ENCODE measurements around the gene RIMS3.

Gene RIMS3

GRCh38 chr1:40664791-40665190 lies 691 bp downstream of the RIMS3 start:
- Histone ChIP-seq H2BK5ac (ENCODE audit: low read length) (no peak overlapping the region), H3K4me2 (ENCODE audit: insufficient read depth, low read length, poor library complexity, severe bottlenecking) (peak overlapping the region; percentile 59), H3K4me3 (ENCODE audit: low read length in 2 of 2) (peak overlapping the region; percentile 63 to 84), H3K79me1 (ENCODE audit: low read depth, low read length) (no peaks in the 10 kb centered on the region), H2AFZ (ENCODE audit: low read length) (peak overlapping the region; percentile 98), H2AK5ac (ENCODE audit: low read depth, low read length) (no peak overlapping the region), H3K4me1 (ENCODE audit: control insufficient read depth in 2 of 2, insufficient read depth in 1 of 2, low read depth in 1 of 2, low read length in 2 of 2) (peaks cover 11 to 14% of the 10 kb centered on the region in 2 donors), H3K27ac (replicated peaks; ENCODE audit: low read length) (no peak overlapping the region), H3K27me3 (ENCODE audit: control insufficient read depth in 3 of 3, insufficient read depth in 3 of 3, low read depth in 1 of 3, low read length in 3 of 3) (peaks cover 0 to under 1% (median 0%) of the 10 kb centered on the region in 3 experiments), H3K23ac (ENCODE audit: low read depth, low read length, poor library complexity) (no peak overlapping the region), H4K8ac (ENCODE audit: low read depth, low read length) (no peak overlapping the region), H2BK120ac (ENCODE audit: low read depth, low read length) (no peak overlapping the region), H3K4ac (ENCODE audit: low read length) (no peak overlapping the region), H3K36me3 (replicated peaks in 1 of 2; ENCODE audit: control insufficient read depth in 2 of 2, insufficient read depth in 2 of 2, low read length in 2 of 2) (no peaks in the 10 kb centered on the region), H2BK15ac (ENCODE audit: low read length) (peak overlapping the region; percentile 32), H2BK12ac (ENCODE audit: low read length) (no peak overlapping the region), H4K91ac (ENCODE audit: low read depth, low read length, poor library complexity) (no peak overlapping the region), H3K9me3 (replicated peaks in 1 of 2; ENCODE audit: control insufficient read depth in 2 of 2, insufficient read depth in 1 of 2, low read depth in 1 of 2, low read length in 2 of 2) (no peaks in the 10 kb centered on the region), H3K14ac (ENCODE audit: low read length) (no peak overlapping the region), H3K9ac (ENCODE audit: low read depth, low read length, poor library complexity) (no peak overlapping the region), H3K18ac (ENCODE audit: low read length) (no peak overlapping the region)
- WGBS, 2 donors (ENCODE audit: extremely low coverage in 2 of 2, insufficient read length in 2 of 2, insufficient replicate concordance in 1 of 2): no CpG with 5 or more reads among the region's 2 CpGs
- no peak for DNase-seq (ENCODE audit: low spot score)

DNA sequence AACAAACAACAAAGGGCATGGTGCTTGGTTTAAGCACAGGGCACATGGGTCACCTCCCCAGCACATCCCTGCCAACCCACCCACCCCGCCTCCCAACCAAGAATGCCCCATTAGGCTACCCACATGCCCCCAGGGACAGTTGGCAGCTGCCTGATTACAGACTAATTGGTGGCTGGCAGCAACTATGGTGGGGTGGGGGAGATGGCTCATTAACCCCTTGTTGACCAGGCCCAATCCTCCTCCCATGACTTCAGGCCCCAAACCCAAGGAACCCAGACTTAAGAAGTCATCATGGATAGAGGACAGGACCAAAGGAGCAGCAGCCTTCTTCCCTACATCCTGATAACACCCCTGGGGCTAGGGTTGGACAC lies 1.3 kb downstream of the RIMS3 start:
- Histone ChIP-seq H2AK5ac (ENCODE audit: low read depth, low read length) (no peak overlapping the region), H4K8ac (ENCODE audit: low read depth, low read length) (no peak overlapping the region), H3K4me2 (ENCODE audit: insufficient read depth, low read length, poor library complexity, severe bottlenecking) (no peak overlapping the region), H3K4ac (ENCODE audit: low read length) (no peak overlapping the region), H3K14ac (ENCODE audit: low read length) (no peak overlapping the region), H2BK5ac (ENCODE audit: low read length) (no peak overlapping the region), H2BK12ac (ENCODE audit: low read length) (no peak overlapping the region), H2AFZ (ENCODE audit: low read length) (no peak overlapping the region), H3K9me3 (replicated peaks in 1 of 2; ENCODE audit: control insufficient read depth in 2 of 2, insufficient read depth in 1 of 2, low read depth in 1 of 2, low read length in 2 of 2) (no peaks in the 10 kb centered on the region), H3K18ac (ENCODE audit: low read length) (no peak overlapping the region), H4K91ac (ENCODE audit: low read depth, low read length, poor library complexity) (no peak overlapping the region), H3K27me3 (ENCODE audit: control insufficient read depth in 3 of 3, insufficient read depth in 3 of 3, low read depth in 1 of 3, low read length in 3 of 3) (no peaks in the 10 kb centered on the region), H2BK15ac (ENCODE audit: low read length) (no peak overlapping the region), H3K27ac (replicated peaks; ENCODE audit: low read length) (no peak overlapping the region), H3K79me1 (ENCODE audit: low read depth, low read length) (no peaks in the 10 kb centered on the region), H2BK120ac (ENCODE audit: low read depth, low read length) (no peak overlapping the region), H3K9ac (ENCODE audit: low read depth, low read length, poor library complexity) (no peak overlapping the region), H3K36me3 (replicated peaks in 1 of 2; ENCODE audit: control insufficient read depth in 2 of 2, insufficient read depth in 2 of 2, low read length in 2 of 2) (no peaks in the 10 kb centered on the region), H3K4me1 (ENCODE audit: control insufficient read depth in 2 of 2, insufficient read depth in 1 of 2, low read depth in 1 of 2, low read length in 2 of 2) (peaks cover 13 to 21% of the 10 kb centered on the region in 2 donors), H3K23ac (ENCODE audit: low read depth, low read length, poor library complexity) (no peak overlapping the region), H3K4me3 (ENCODE audit: low read length in 2 of 2) (peak overlapping the region in 1 of 2 donors; percentile 63)
- DNase-seq (ENCODE audit: low spot score): no peak
- WGBS, 2 donors (ENCODE audit: extremely low coverage in 2 of 2, insufficient read length in 2 of 2, insufficient replicate concordance in 1 of 2): no CpG with 5 or more reads among the region's 1 CpG

GRCh38 chr1:40663324-40664166 lies 1.9 kb downstream of the RIMS3 start:
- H2AFZ ChIP-seq (ENCODE audit: low read length): no peak overlapping the region
- H3K23ac ChIP-seq (ENCODE audit: low read depth, low read length, poor library complexity): no peak overlapping the region
- no peaks in the 10 kb centered on the region for H3K36me3 ChIP-seq (replicated peaks in 1 of 2; ENCODE audit: control insufficient read depth in 2 of 2, insufficient read depth in 2 of 2, low read length in 2 of 2)
- H2BK120ac ChIP-seq (ENCODE audit: low read depth, low read length): no peak overlapping the region
- no CpG with 5 or more reads among the region's 8 CpGs for WGBS, 2 donors (ENCODE audit: extremely low coverage in 2 of 2, insufficient read length in 2 of 2, insufficient replicate concordance in 1 of 2)
- H3K27ac ChIP-seq (replicated peaks; ENCODE audit: low read length): no peak overlapping the region
- H3K18ac ChIP-seq (ENCODE audit: low read length): peak overlapping the region; percentile 42
- no peak overlapping the region for H2BK12ac ChIP-seq (ENCODE audit: low read length)
- no peak overlapping the region for H3K4ac ChIP-seq (ENCODE audit: low read length)
- peaks cover 13 to 27% of the 10 kb centered on the region in 2 donors for H3K4me1 ChIP-seq (ENCODE audit: control insufficient read depth in 2 of 2, insufficient read depth in 1 of 2, low read depth in 1 of 2, low read length in 2 of 2)
- H3K79me1 ChIP-seq (ENCODE audit: low read depth, low read length): no peaks in the 10 kb centered on the region
- no peak overlapping the region for H2BK15ac ChIP-seq (ENCODE audit: low read length)
- peak overlapping the region; percentile 15 for H3K9ac ChIP-seq (ENCODE audit: low read depth, low read length, poor library complexity)
- no peak for DNase-seq (ENCODE audit: low spot score)
- no peak overlapping the region for H4K91ac ChIP-seq (ENCODE audit: low read depth, low read length, poor library complexity)
- no peak overlapping the region for H2BK5ac ChIP-seq (ENCODE audit: low read length)
- H4K8ac ChIP-seq (ENCODE audit: low read depth, low read length): no peak overlapping the region
- no peak overlapping the region for H2AK5ac ChIP-seq (ENCODE audit: low read depth, low read length)
- H3K14ac ChIP-seq (ENCODE audit: low read length): no peak overlapping the region
- H3K4me3 ChIP-seq (ENCODE audit: low read length in 2 of 2): no peak overlapping the region
- H3K4me2 ChIP-seq (ENCODE audit: insufficient read depth, low read length, poor library complexity, severe bottlenecking): no peak overlapping the region
- H3K9me3 ChIP-seq (replicated peaks in 1 of 2; ENCODE audit: control insufficient read depth in 2 of 2, insufficient read depth in 1 of 2, low read depth in 1 of 2, low read length in 2 of 2): no peaks in the 10 kb centered on the region
- no peaks in the 10 kb centered on the region for H3K27me3 ChIP-seq (ENCODE audit: control insufficient read depth in 3 of 3, insufficient read depth in 3 of 3, low read depth in 1 of 3, low read length in 3 of 3)

DNA sequence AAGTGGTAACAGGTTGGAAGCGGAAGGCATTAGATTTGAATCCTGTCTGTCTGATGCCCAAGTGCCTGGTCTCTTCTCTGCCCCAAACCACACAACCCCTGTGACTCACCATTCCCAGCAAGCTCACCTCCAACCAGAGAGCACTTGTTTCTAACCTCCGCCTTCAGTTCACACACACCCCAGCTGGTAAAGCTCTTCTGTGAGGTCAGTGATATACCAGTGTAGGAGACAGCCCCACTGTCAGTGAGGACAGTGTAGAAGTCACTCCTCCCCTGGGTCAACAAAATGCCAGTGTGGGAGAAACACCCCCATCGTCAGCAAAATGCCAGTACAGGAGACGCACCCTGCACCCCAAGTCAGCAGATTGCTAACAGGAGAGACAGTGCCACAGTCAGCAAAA lies 2.6 kb downstream of the RIMS3 start:
- H3K9me3 ChIP-seq (replicated peaks in 1 of 2; ENCODE audit: control insufficient read depth in 2 of 2, insufficient read depth in 1 of 2, low read depth in 1 of 2, low read length in 2 of 2): no peaks in the 10 kb centered on the region
- no peak overlapping the region for H3K9ac ChIP-seq (ENCODE audit: low read depth, low read length, poor library complexity)
- no peak overlapping the region for H4K91ac ChIP-seq (ENCODE audit: low read depth, low read length, poor library complexity)
- H3K18ac ChIP-seq (ENCODE audit: low read length): no peak overlapping the region
- H3K14ac ChIP-seq (ENCODE audit: low read length): no peak overlapping the region
- H2AK5ac ChIP-seq (ENCODE audit: low read depth, low read length): no peak overlapping the region
- H2BK5ac ChIP-seq (ENCODE audit: low read length): no peak overlapping the region
- H2AFZ ChIP-seq (ENCODE audit: low read length): no peak overlapping the region
- no peak overlapping the region for H2BK12ac ChIP-seq (ENCODE audit: low read length)
- no peak overlapping the region for H3K4me2 ChIP-seq (ENCODE audit: insufficient read depth, low read length, poor library complexity, severe bottlenecking)
- no peaks in the 10 kb centered on the region for H3K27me3 ChIP-seq (ENCODE audit: control insufficient read depth in 3 of 3, insufficient read depth in 3 of 3, low read depth in 1 of 3, low read length in 3 of 3)
- peaks cover 13 to 27% of the 10 kb centered on the region in 2 donors for H3K4me1 ChIP-seq (ENCODE audit: control insufficient read depth in 2 of 2, insufficient read depth in 1 of 2, low read depth in 1 of 2, low read length in 2 of 2)
- H3K79me1 ChIP-seq (ENCODE audit: low read depth, low read length): no peaks in the 10 kb centered on the region
- no peak overlapping the region for H2BK15ac ChIP-seq (ENCODE audit: low read length)
- no peak overlapping the region for H3K4ac ChIP-seq (ENCODE audit: low read length)
- H3K4me3 ChIP-seq (ENCODE audit: low read length in 2 of 2): no peak overlapping the region
- H3K27ac ChIP-seq (replicated peaks; ENCODE audit: low read length): no peak overlapping the region
- no peaks in the 10 kb centered on the region for H3K36me3 ChIP-seq (replicated peaks in 1 of 2; ENCODE audit: control insufficient read depth in 2 of 2, insufficient read depth in 2 of 2, low read length in 2 of 2)
- no peak overlapping the region for H2BK120ac ChIP-seq (ENCODE audit: low read depth, low read length)
- WGBS, 2 donors (ENCODE audit: extremely low coverage in 2 of 2, insufficient read length in 2 of 2, insufficient replicate concordance in 1 of 2): no CpG with 5 or more reads among the region's 4 CpGs
- no peak overlapping the region for H3K23ac ChIP-seq (ENCODE audit: low read depth, low read length, poor library complexity)
- no peak for DNase-seq (ENCODE audit: low spot score)
- no peak overlapping the region for H4K8ac ChIP-seq (ENCODE audit: low read depth, low read length)

Data from neuronal stem cell (in vitro differentiated cells).